Small intestine (tissue), 7 donors: ENCODE measurements around the gene AMZ1. TPM values are rescaled to one million over a fixed set of nuclear protein-coding genes. Genes with fewer than 3 reads are reported as not detected.
A peak's percentile ranks its signal among the peaks of the same experiment; 100 is the strongest.

Experiments used
- DNase-seq, 2 donors: peaks; one replicate each; pipeline versions ENCODE4 v3.0.0 to v3.0.0-alpha.2; 2013
- FAIRE-seq: peaks from 2 replicates; lab custom pipeline; 2012; peaks lifted over from hg19 to GRCh38; lab: Jason Lieb, UNC
- H3K27ac ChIP-seq, 3 donors: one replicate each; pipeline ENCODE4 v1.5.1; 2013; ENCODE audit warnings: low read length in 2 of 3, mild to moderate bottlenecking in 2 of 3, control low read depth in 1 of 3, inconsistent platforms in 1 of 3, low read depth in 1 of 3, moderate library complexity in 1 of 3
- H3K27me3 ChIP-seq, 3 donors: one replicate each; pipeline ENCODE4 v1.6.1; 2013; ENCODE audit warnings: low read length in 3 of 3, inconsistent platforms in 1 of 3; ENCODE audit not compliant: control insufficient read depth in 3 of 3, insufficient read depth in 3 of 3
- H3K36me3 ChIP-seq, 3 donors: one replicate each; pipeline ENCODE4 v1.6.1; 2013; ENCODE audit warnings: low read length in 3 of 3, inconsistent platforms in 1 of 3, low read depth in 1 of 3, mild to moderate bottlenecking in 1 of 3, moderate library complexity in 1 of 3; ENCODE audit not compliant: control insufficient read depth in 3 of 3, insufficient read depth in 2 of 3
- H3K4me1 ChIP-seq, 3 donors: one replicate each; pipeline ENCODE4 v1.6.1; 2013; ENCODE audit warnings: low read length in 2 of 3, inconsistent platforms in 1 of 3, low read depth in 1 of 3, mild to moderate bottlenecking in 1 of 3, moderate library complexity in 1 of 3; ENCODE audit not compliant: control insufficient read depth in 3 of 3, insufficient read depth in 2 of 3
- H3K4me3 ChIP-seq, 3 donors: one replicate each; pipeline ENCODE4 v1.5.1; 2013; ENCODE audit warnings: low read length in 3 of 3, control low read depth in 1 of 3, inconsistent platforms in 1 of 3, low read depth in 1 of 3, mild to moderate bottlenecking in 1 of 3, moderate library complexity in 1 of 3
- H3K9me3 ChIP-seq, 2 donors: one replicate each; pipeline ENCODE4 v1.6.1; 2013; ENCODE audit warnings: low read depth in 1 of 2, low read length in 1 of 2; ENCODE audit not compliant: control insufficient read depth in 2 of 2, insufficient read depth in 1 of 2
- WGBS, 3 donors: extraction: QIAGEN DNeasy Blood & Tissue Kit; methylation state at CpG; one replicate each; pipeline ENCODE4 v1.1.7; 2013; 5-methylcytosine and 5-hydroxymethylcytosine counted together
- polyA plus RNA-seq, 4 donors: library from polyadenylated mRNA; stranded (reverse) in 3 of 4; unstranded in 1 of 4; fragments of 200-250 nt in 3 of 4; fragments of 120-200 nt in 1 of 4; gene quantifications; one replicate each; pipeline versions ENCODE4 v1.2.1 to v1.2.3, GENCODE V29; 2013
- donor health status: healthy with polysubstance abuse.
- donor health status: control.
- donor health status: control.
- donor health status: Bipolar disorder and iron deficiency.
- donor health status: healthy.

AMZ1 gene
- polyA plus RNA-seq, 4 donors = 0.07 to 0.24 TPM; not detected in 2

GRCh38 chr7:2705371-2706096 is 17.5 kb downstream of the AMZ1 start:
- H3K27ac ChIP-seq = no peak overlapping the region
- WGBS, 3 donors = 74 to 84% (median 82%) methylated on average over 14 of the region's 14 CpGs
- H3K4me3 ChIP-seq = no peak overlapping the region
- no peak for DNase-seq
- H3K4me1 ChIP-seq = peaks cover 0 to 2% (median 0%) of the 10 kb centered on the region in 3 donors
- FAIRE-seq = no peak
- peaks cover 0 to 6% of the 10 kb centered on the region in 2 donors for H3K9me3 ChIP-seq
- peaks cover 0 to 2% (median under 1%) of the 10 kb centered on the region in 3 donors for H3K27me3 ChIP-seq
- peaks cover 0 to 3% (median 0%) of the 10 kb centered on the region in 3 donors for H3K36me3 ChIP-seq

- Histone ChIP-seq H3K27ac (no peak overlapping the region), H3K36me3 (peaks cover 0 to 10% (median 0%) of the 10 kb centered on the region in 3 donors), H3K4me3 (no peak overlapping the region), H3K27me3 (peaks cover 0 to 2% (median 0%) of the 10 kb centered on the region in 3 donors), H3K9me3 (peaks cover 0 to 10% of the 10 kb centered on the region in 2 donors), H3K4me1 (peaks cover 0 to 2% (median 0%) of the 10 kb centered on the region in 3 donors)
- DNase-seq = no peak
- 16 to 50% (median 35%) methylated on average over 6 of the region's 6 CpGs for WGBS, 3 donors
- no peak for FAIRE-seq
These were observed 18.7 kb downstream of the AMZ1 start for GRCh38 chr7:2706685-2707126.

GRCh38 chr7:2707481-2707880 is 19.5 kb downstream of the AMZ1 start:
- H3K4me3 ChIP-seq = no peak overlapping the region
- H3K36me3 ChIP-seq = peaks cover 0 to 17% (median 0%) of the 10 kb centered on the region in 3 donors
- DNase-seq (no peak), FAIRE-seq (no peak)
- peaks cover 0 to 10% of the 10 kb centered on the region in 2 donors for H3K9me3 ChIP-seq
- WGBS, 3 donors = 64 to 80% (median 72%) methylated on average over 8 of the region's 8 CpGs
- no peak overlapping the region for H3K27ac ChIP-seq
- peaks cover 0 to 2% (median 0%) of the 10 kb centered on the region in 3 donors for H3K27me3 ChIP-seq
- H3K4me1 ChIP-seq = peaks cover 0 to 2% (median 0%) of the 10 kb centered on the region in 3 donors

GRCh38 chr7:2708041-2708440 is 20.0 kb downstream of the AMZ1 start:
- FAIRE-seq = no peak
- peaks cover 0 to 2% (median 0%) of the 10 kb centered on the region in 3 donors for H3K27me3 ChIP-seq
- H3K4me1 ChIP-seq = peaks cover 0 to 2% (median 0%) of the 10 kb centered on the region in 3 donors
- H3K27ac ChIP-seq = no peak overlapping the region
- peaks cover 0 to 10% of the 10 kb centered on the region in 2 donors for H3K9me3 ChIP-seq
- H3K4me3 ChIP-seq = no peak overlapping the region
- DNase-seq = no peak
- 88 to 93% (median 92%) methylated on average over 9 to 10 of the region's 10 CpGs for WGBS, 3 donors
- H3K36me3 ChIP-seq = peaks cover 0 to 18% (median 0%) of the 10 kb centered on the region in 3 donors

GRCh38 chr7:2708547-2709310 is 20.7 kb downstream of the AMZ1 start:
- Histone ChIP-seq H3K27me3 (no peaks in the 10 kb centered on the region), H3K27ac (no peak overlapping the region), H3K36me3 (peaks cover 0 to 22% (median 0%) of the 10 kb centered on the region in 3 donors), H3K4me3 (no peak overlapping the region), H3K9me3 (peaks cover 0 to 10% of the 10 kb centered on the region in 2 donors), H3K4me1 (peaks cover 0 to 2% (median 0%) of the 10 kb centered on the region in 3 donors)
- no peak for DNase-seq
- no peak for FAIRE-seq
- 76 to 84% (median 77%) methylated on average over 19 to 20 of the region's 20 CpGs for WGBS, 3 donors

- H3K27ac ChIP-seq = no peak overlapping the region
- no peaks in the 10 kb centered on the region for H3K27me3 ChIP-seq
- H3K4me3 ChIP-seq = peak overlapping the region in 1 of 3 donors; percentile 53
- H3K4me1 ChIP-seq = peaks cover 0 to 2% (median 0%) of the 10 kb centered on the region in 3 donors
- H3K9me3 ChIP-seq = peaks cover 0 to 12% of the 10 kb centered on the region in 2 donors
- H3K36me3 ChIP-seq = peaks cover 0 to 31% (median 0%) of the 10 kb centered on the region in 3 donors
- WGBS, 3 donors = 7 to 33% (median 17%) methylated on average over 29 to 35 of the region's 35 CpGs
- DNase-seq (peak; percentile 81 to 87), FAIRE-seq (no peak)
These were observed 21.7 kb downstream of the AMZ1 start for GRCh38 chr7:2709553-2710285.

- peaks cover 0 to 12% of the 10 kb centered on the region in 2 donors for H3K9me3 ChIP-seq
- peaks cover 0 to 4% (median 0%) of the 10 kb centered on the region in 3 donors for H3K4me1 ChIP-seq
- no peak for FAIRE-seq
- peaks cover 0 to 37% (median 0%) of the 10 kb centered on the region in 3 donors for H3K36me3 ChIP-seq
- 38 to 73% (median 49%) methylated on average over 11 of the region's 11 CpGs for WGBS, 3 donors
- no peak overlapping the region for H3K27ac ChIP-seq
- DNase-seq = no peak
- H3K27me3 ChIP-seq = no peaks in the 10 kb centered on the region
- H3K4me3 ChIP-seq = peak overlapping the region in 1 of 3 donors; percentile 53
These were observed 22.3 kb downstream of the AMZ1 start for GRCh38 chr7:2710286-2710655.
